A673 (cell line): ENCODE results near the gene CFAP57. TPM values are rescaled to one million over a fixed set of nuclear protein-coding genes. Genes with fewer than 3 reads are reported as not detected.

Source experiments
- BruUV-seq: library from RNA; stranded (reverse); fragments of 400-500 nt; replicated peaks from 2 replicates; lab custom pipeline; 2021; lab: Mats Ljungman, UMichigan
- CTCF ChIA-PET: fragments of 300-600 bp; sonication (Branson Sonifier 250); formaldehyde crosslinking; loops from one replicate; lab custom pipeline; 2022; ENCODE audit warnings: antibody characterized with exemption; lab: Charles Lee
- POLR2A ChIA-PET: fragments of 300-600 bp; sonication (Branson Sonifier 250); formaldehyde crosslinking; loops from one replicate; lab custom pipeline; 2022; ENCODE audit warnings: antibody characterized with exemption; ENCODE audit not compliant: low non-redundant PET; lab: Charles Lee
- DNase-seq: peaks from one replicate; pipeline ENCODE4 v3.0.0-alpha.2; 2015; ENCODE audit warnings: low spot score
- H3K27ac ChIP-seq: fragments of 200-600 bp; sonication (generic); 2 replicates; pipeline ENCODE4 v1.5.1; 2016; ENCODE audit warnings: mixed run types, low read depth, mild to moderate bottlenecking, mixed read lengths, antibody characterized with exemption, low read length; ENCODE audit not compliant: poor library complexity, severe bottlenecking
- H3K27me3 ChIP-seq: fragments of 200-600 bp; sonication (generic); replicated peaks from 2 replicates; pipeline ENCODE4 v1.6.1; 2017; ENCODE audit warnings: mixed run types, low read depth, mild to moderate bottlenecking, mixed read lengths, antibody characterized with exemption, low read length; ENCODE audit not compliant: insufficient read depth, poor library complexity
- H3K36me3 ChIP-seq: fragments of 200-600 bp; sonication (generic); 2 replicates; pipeline ENCODE4 v1.6.1; 2016; ENCODE audit warnings: mixed run types, mild to moderate bottlenecking, mixed read lengths, antibody characterized with exemption, low read length; ENCODE audit not compliant: insufficient read depth, poor library complexity, severe bottlenecking
- H3K4me1 ChIP-seq: fragments of 200-600 bp; sonication (generic); 2 replicates; pipeline ENCODE4 v1.6.1; 2017; ENCODE audit warnings: mixed run types, mild to moderate bottlenecking, mixed read lengths, antibody characterized with exemption, low read length; ENCODE audit not compliant: insufficient read depth, poor library complexity, severe bottlenecking
- H3K4me3 ChIP-seq: fragments of 200-600 bp; sonication (generic); 2 replicates; pipeline ENCODE4 v1.5.1; 2016; ENCODE audit warnings: low read depth, mixed run types, mild to moderate bottlenecking, mixed read lengths, low read length; ENCODE audit not compliant: poor library complexity, severe bottlenecking
- H3K9me3 ChIP-seq: fragments of 200-600 bp; sonication (generic); 2 replicates; pipeline ENCODE4 v1.6.1; 2016; ENCODE audit warnings: mixed run types, low read depth, mild to moderate bottlenecking, mixed read lengths, antibody characterized with exemption, low read length; ENCODE audit not compliant: poor library complexity, severe bottlenecking
- CTCF ChIP-seq: fragments of 300-800, 200-600 bp; sonication (generic); conservative IDR thresholded peaks from 2 replicates; pipeline ENCODE4 v1.5.1; 2017; ENCODE audit warnings: low read depth, mild to moderate bottlenecking, antibody characterized with exemption, low read length, moderate library complexity, mixed read lengths
- EZH2 ChIP-seq: fragments of 200-600 bp; sonication (generic); IDR thresholded peaks from 2 replicates; pipeline ENCODE4 v1.6.1; 2017; ENCODE audit warnings: borderline replicate concordance, low read depth, mild to moderate bottlenecking, mixed read lengths, antibody characterized with exemption, low read length; ENCODE audit not compliant: poor library complexity, severe bottlenecking
- intact Hi-C: fragments of 100-400 bp; cut with micrococcal nuclease; formaldehyde crosslinking; loops from one replicate; pipeline ENCODE4 v1.10.0; 2022; ENCODE audit not compliant: unreplicated experiment
- total RNA-seq: library from RNA; stranded (reverse); gene quantifications from 2 replicates; pipeline ENCODE4 v1.2.3, GENCODE V29; 2021

Gene CFAP57
- total RNA-seq, 1 experiment from 2014 or later, result 0.73 TPM

- Histone ChIP-seq H3K36me3 (no peaks in the 10 kb centered on the region), H3K27ac (no peak overlapping the region), H3K27me3 (no peaks in the 10 kb centered on the region), H3K4me3 (no peak overlapping the region), H3K4me1 (no peaks in the 10 kb centered on the region), H3K9me3 (peaks cover 6% of the 10 kb centered on the region)
- CTCF ChIA-PET, result no interaction called here
- no TSS peak for BruUV-seq
- POLR2A ChIA-PET, result no interaction called here
- intact Hi-C loops, result no loop called here
- no peak for DNase-seq
- TF ChIP-seq CTCF, result no peak
- no peak for TF ChIP-seq EZH2
These were observed 78.2 kb downstream of the CFAP57 start for GRCh38 chr1:43250351-43250761.

GRCh38 chr1:43251024-43251423, 78.9 kb downstream of the CFAP57 start:
- DNase-seq, result no peak
- no TSS peak for BruUV-seq
- H3K36me3 ChIP-seq, result no peaks in the 10 kb centered on the region
- TF ChIP-seq EZH2 (no peak), CTCF (no peak)
- H3K27me3 ChIP-seq, result no peaks in the 10 kb centered on the region
- ChIA-PET POLR2A (no interaction called here), CTCF (no interaction called here)
- H3K27ac ChIP-seq, result no peak overlapping the region
- intact Hi-C loops, result no loop called here
- peaks cover 6% of the 10 kb centered on the region for H3K9me3 ChIP-seq
- H3K4me1 ChIP-seq, result no peaks in the 10 kb centered on the region
- H3K4me3 ChIP-seq, result no peak overlapping the region

GRCh38 chr1:43252225-43252624, 80.1 kb downstream of the CFAP57 start:
- intact Hi-C loops, result no loop called here
- Histone ChIP-seq H3K36me3 (no peaks in the 10 kb centered on the region), H3K4me1 (no peaks in the 10 kb centered on the region), H3K27me3 (no peaks in the 10 kb centered on the region), H3K9me3 (no peaks in the 10 kb centered on the region), H3K4me3 (no peak overlapping the region), H3K27ac (no peak overlapping the region)
- CTCF ChIA-PET, result no interaction called here
- BruUV-seq, result no TSS peak
- no peak for TF ChIP-seq CTCF
- TF ChIP-seq EZH2, result no peak
- DNase-seq, result no peak
- POLR2A ChIA-PET, result no interaction called here
